Measurements from ENCODE around the gene MICALL2.

MICALL2 gene

GRCh38 chr7:1483079-1483478, 23.8 kb upstream of the MICALL2 start:
- Histone ChIP-seq H3K4me1 (no peaks in the 10 kb centered on the region), H3K9me3 (no peaks in the 10 kb centered on the region), H3K27me3 (no peaks in the 10 kb centered on the region), H3K36me3 (peaks cover 74% of the 10 kb centered on the region), H3K4me3 (ENCODE audit: low read depth, low read length) (no peak overlapping the region)
- no peak for DNase-seq
- no peak for TF ChIP-seq CTCF (IDR thresholded peaks at IDR 0.05; ENCODE audit: low read depth, low read length)

GRCh38 chr7:1481300-1481699, 22.0 kb upstream of the MICALL2 start:
- no peak for DNase-seq
- Histone ChIP-seq H3K36me3 (peaks cover 77% of the 10 kb centered on the region), H3K27me3 (no peaks in the 10 kb centered on the region), H3K4me1 (no peaks in the 10 kb centered on the region), H3K4me3 (ENCODE audit: low read depth, low read length) (no peak overlapping the region), H3K9me3 (no peaks in the 10 kb centered on the region)
- TF ChIP-seq CTCF (IDR thresholded peaks at IDR 0.05; ENCODE audit: low read depth, low read length), result no peak

GRCh38 chr7:1480670-1481069, 21.4 kb upstream of the MICALL2 start:
- DNase-seq, result no peak
- Histone ChIP-seq H3K27me3 (no peaks in the 10 kb centered on the region), H3K9me3 (no peaks in the 10 kb centered on the region), H3K4me1 (no peaks in the 10 kb centered on the region), H3K4me3 (ENCODE audit: low read depth, low read length) (no peak overlapping the region), H3K36me3 (peaks cover 78% of the 10 kb centered on the region)
- no peak for TF ChIP-seq CTCF (IDR thresholded peaks at IDR 0.05; ENCODE audit: low read depth, low read length)

GRCh38 chr7:1479287-1479686, 20.0 kb upstream of the MICALL2 start:
- no peak overlapping the region for H3K4me3 ChIP-seq (ENCODE audit: low read depth, low read length)
- H3K36me3 ChIP-seq, result peaks cover 69% of the 10 kb centered on the region
- no peak for DNase-seq
- H3K4me1 ChIP-seq, result no peaks in the 10 kb centered on the region
- TF ChIP-seq CTCF (IDR thresholded peaks at IDR 0.05; ENCODE audit: low read depth, low read length), result no peak
- no peaks in the 10 kb centered on the region for H3K9me3 ChIP-seq
- no peaks in the 10 kb centered on the region for H3K27me3 ChIP-seq

GRCh38 chr7:1478480-1478879, 19.2 kb upstream of the MICALL2 start:
- Histone ChIP-seq H3K36me3 (peaks cover 65% of the 10 kb centered on the region), H3K9me3 (no peaks in the 10 kb centered on the region), H3K4me3 (ENCODE audit: low read depth, low read length) (no peak overlapping the region), H3K27me3 (no peaks in the 10 kb centered on the region), H3K4me1 (no peaks in the 10 kb centered on the region)
- no peak for DNase-seq
- TF ChIP-seq CTCF (IDR thresholded peaks at IDR 0.05; ENCODE audit: low read depth, low read length), result no peak

GRCh38 chr7:1476859-1477258, 17.6 kb upstream of the MICALL2 start:
- Histone ChIP-seq H3K36me3 (peaks cover 64% of the 10 kb centered on the region), H3K27me3 (no peaks in the 10 kb centered on the region)

More at GRCh38 chr7:1476859-1477258, 17.6 kb upstream of the MICALL2 start:
- Histone ChIP-seq H3K9me3 (no peaks in the 10 kb centered on the region), H3K4me1 (no peaks in the 10 kb centered on the region), H3K4me3 (ENCODE audit: low read depth, low read length) (no peak overlapping the region)
- no peak for TF ChIP-seq CTCF (IDR thresholded peaks at IDR 0.05; ENCODE audit: low read depth, low read length)
- no peak for DNase-seq

All from BE2C (cell line).